Measurements from ENCODE around the gene SGSM2.

SGSM2 gene

GRCh38 chr17:2336852-2337543, at the start of gene SGSM2:
Gene SGSM2 (plus strand): TSS chr17:2337501. CDS start chr17:2337689, 188 bp downstream.
- Histone ChIP-seq H3K27me3 (ENCODE audit: control insufficient read depth in 2 of 2, insufficient read depth in 2 of 2, low read length in 2 of 2) (no peaks in the 10 kb centered on the region), H3K9me3 (ENCODE audit: control insufficient read depth in 2 of 2, low read length in 2 of 2) (no peaks in the 10 kb centered on the region)

DNA sequence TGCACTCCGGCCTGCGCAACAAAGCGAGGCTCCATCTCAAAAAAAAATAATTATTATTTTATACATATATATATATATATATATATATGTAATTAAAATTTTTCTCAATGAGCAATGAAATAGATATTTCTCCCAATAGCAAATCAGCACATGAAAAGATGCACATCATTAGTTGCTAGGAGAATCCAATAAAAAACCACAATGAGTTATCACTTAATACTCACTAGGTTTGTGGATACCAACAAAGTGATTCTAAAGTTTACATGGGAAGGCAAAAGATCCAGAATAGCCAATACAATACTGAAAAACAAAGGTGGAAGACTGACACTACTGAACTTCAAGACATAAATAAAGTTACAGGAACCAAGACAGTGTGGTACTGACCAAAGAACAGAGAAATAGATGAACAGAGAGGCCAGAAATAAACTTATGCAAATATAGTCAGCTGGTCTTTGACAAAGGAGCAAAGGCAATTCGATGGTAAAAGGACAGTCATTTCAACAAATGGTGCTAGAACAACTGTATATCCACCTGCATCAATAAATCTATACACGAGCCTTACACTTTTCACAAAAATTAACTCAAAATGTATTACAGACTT, 47.3 kb upstream of the SGSM2 start:
- Histone ChIP-seq H3K36me3 (ENCODE audit: control insufficient read depth in 2 of 2, insufficient read depth in 2 of 2, low read length in 2 of 2) (peaks cover 33 to 55% of the 10 kb centered on the region in 2 donors), H3K9ac (ENCODE audit: low read depth in 1 of 2, low read length in 2 of 2) (no peak overlapping the region), H3K9me3 (ENCODE audit: control insufficient read depth in 2 of 2, low read length in 2 of 2) (no peaks in the 10 kb centered on the region), H3K4me3 (ENCODE audit: low read length in 2 of 2) (no peak overlapping the region), H3K27me3 (ENCODE audit: control insufficient read depth in 2 of 2, insufficient read depth in 2 of 2, low read length in 2 of 2) (no peaks in the 10 kb centered on the region), H3K27ac (ENCODE audit: low read depth in 2 of 2, low read length in 2 of 2) (no peak overlapping the region), H3K4me1 (ENCODE audit: control insufficient read depth in 2 of 2, insufficient read depth in 2 of 2, low read length in 2 of 2) (no peaks in the 10 kb centered on the region)

More at GRCh38 chr17:2336852-2337543, at the start of gene SGSM2:
- Histone ChIP-seq H3K9ac (ENCODE audit: low read depth in 1 of 2, low read length in 2 of 2) (peak within 1 kb of the TSS; percentile 58 to 88), H3K4me1 (ENCODE audit: control insufficient read depth in 2 of 2, insufficient read depth in 2 of 2, low read length in 2 of 2) (peaks cover 7 to 9% of the 10 kb centered on the region in 2 donors), H3K4me3 (ENCODE audit: low read length in 2 of 2) (peak within 1 kb of the TSS; percentile 90 to 98), H3K27ac (ENCODE audit: low read depth in 2 of 2, low read length in 2 of 2) (peak within 1 kb of the TSS; percentile 72 to 87), H3K36me3 (ENCODE audit: control insufficient read depth in 2 of 2, insufficient read depth in 2 of 2, low read length in 2 of 2) (peaks cover 20 to 33% of the 10 kb centered on the region in 2 donors)

DNA sequence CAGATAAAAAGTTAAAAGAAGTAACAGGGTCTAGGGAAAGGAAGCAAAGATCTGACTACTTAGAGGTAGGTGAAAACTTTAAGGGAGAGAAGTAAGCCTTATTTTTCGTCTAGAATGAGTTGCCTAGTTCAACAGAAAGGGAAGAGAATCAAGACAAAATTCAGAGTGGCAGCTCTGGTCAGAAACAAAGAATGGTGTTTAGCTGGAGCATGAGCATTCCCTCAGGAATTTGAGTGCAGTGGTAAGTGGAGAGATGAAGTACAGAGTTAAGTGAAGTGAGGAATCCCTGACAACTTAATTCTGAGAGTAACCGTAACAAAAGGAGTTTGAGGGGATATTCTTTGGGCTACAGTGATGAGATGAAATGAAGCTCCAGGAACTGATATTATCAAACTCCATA, 45.2 kb upstream of the SGSM2 start:
- no peak overlapping the region for H3K4me3 ChIP-seq (ENCODE audit: low read length in 2 of 2)
- H3K36me3 ChIP-seq (ENCODE audit: control insufficient read depth in 2 of 2, insufficient read depth in 2 of 2, low read length in 2 of 2), result peaks cover 42 to 61% of the 10 kb centered on the region in 2 donors
- H3K27me3 ChIP-seq (ENCODE audit: control insufficient read depth in 2 of 2, insufficient read depth in 2 of 2, low read length in 2 of 2), result no peaks in the 10 kb centered on the region
- H3K27ac ChIP-seq (ENCODE audit: low read depth in 2 of 2, low read length in 2 of 2), result no peak overlapping the region
- H3K9me3 ChIP-seq (ENCODE audit: control insufficient read depth in 2 of 2, low read length in 2 of 2), result no peaks in the 10 kb centered on the region
- no peaks in the 10 kb centered on the region for H3K4me1 ChIP-seq (ENCODE audit: control insufficient read depth in 2 of 2, insufficient read depth in 2 of 2, low read length in 2 of 2)
- no peak overlapping the region for H3K9ac ChIP-seq (ENCODE audit: low read depth in 1 of 2, low read length in 2 of 2)

- no peaks in the 10 kb centered on the region for H3K9me3 ChIP-seq (ENCODE audit: control insufficient read depth in 2 of 2, low read length in 2 of 2)
- no peak overlapping the region for H3K27ac ChIP-seq (ENCODE audit: low read depth in 2 of 2, low read length in 2 of 2)
- no peak overlapping the region for H3K9ac ChIP-seq (ENCODE audit: low read depth in 1 of 2, low read length in 2 of 2)
- H3K4me3 ChIP-seq (ENCODE audit: low read length in 2 of 2), result no peak overlapping the region
- H3K36me3 ChIP-seq (ENCODE audit: control insufficient read depth in 2 of 2, insufficient read depth in 2 of 2, low read length in 2 of 2), result peaks cover 44 to 62% of the 10 kb centered on the region in 2 donors
- no peaks in the 10 kb centered on the region for H3K27me3 ChIP-seq (ENCODE audit: control insufficient read depth in 2 of 2, insufficient read depth in 2 of 2, low read length in 2 of 2)
- no peaks in the 10 kb centered on the region for H3K4me1 ChIP-seq (ENCODE audit: control insufficient read depth in 2 of 2, insufficient read depth in 2 of 2, low read length in 2 of 2)
Observed at GRCh38 chr17:2295575-2295974, 41.7 kb upstream of the SGSM2 start.

DNA sequence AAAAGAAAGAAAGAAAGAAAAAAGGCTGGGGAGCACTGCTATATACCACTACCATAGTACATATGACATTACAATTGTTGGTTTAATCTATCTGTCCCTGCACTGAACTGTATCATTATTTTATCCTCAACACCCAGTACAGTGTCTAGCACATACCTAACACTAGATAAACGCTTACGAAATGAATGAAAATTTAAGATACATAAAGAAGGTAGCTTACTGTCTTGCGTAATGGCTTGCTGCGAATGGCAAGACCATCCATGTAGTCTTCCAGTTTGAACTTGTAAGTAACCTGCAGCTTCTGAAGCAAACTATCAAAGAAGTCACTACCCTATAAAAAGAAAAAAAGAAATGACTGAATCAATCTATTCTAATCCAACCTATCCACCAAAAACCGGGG, 40.3 kb upstream of the SGSM2 start:
- Histone ChIP-seq H3K27ac (ENCODE audit: low read depth in 2 of 2, low read length in 2 of 2) (no peak overlapping the region), H3K36me3 (ENCODE audit: control insufficient read depth in 2 of 2, insufficient read depth in 2 of 2, low read length in 2 of 2) (peaks cover 37 to 56% of the 10 kb centered on the region in 2 donors), H3K9ac (ENCODE audit: low read depth in 1 of 2, low read length in 2 of 2) (no peak overlapping the region), H3K9me3 (ENCODE audit: control insufficient read depth in 2 of 2, low read length in 2 of 2) (no peaks in the 10 kb centered on the region), H3K4me3 (ENCODE audit: low read length in 2 of 2) (no peak overlapping the region), H3K27me3 (ENCODE audit: control insufficient read depth in 2 of 2, insufficient read depth in 2 of 2, low read length in 2 of 2) (no peaks in the 10 kb centered on the region), H3K4me1 (ENCODE audit: control insufficient read depth in 2 of 2, insufficient read depth in 2 of 2, low read length in 2 of 2) (peaks cover 0 to 1% of the 10 kb centered on the region in 2 donors)

GRCh38 chr17:2299136-2299535, 38.2 kb upstream of the SGSM2 start:
- Histone ChIP-seq H3K9ac (ENCODE audit: low read depth in 1 of 2, low read length in 2 of 2) (no peak overlapping the region), H3K4me3 (ENCODE audit: low read length in 2 of 2) (no peak overlapping the region), H3K4me1 (ENCODE audit: control insufficient read depth in 2 of 2, insufficient read depth in 2 of 2, low read length in 2 of 2) (peaks cover 4 to 10% of the 10 kb centered on the region in 2 donors), H3K27ac (ENCODE audit: low read depth in 2 of 2, low read length in 2 of 2) (no peak overlapping the region), H3K9me3 (ENCODE audit: control insufficient read depth in 2 of 2, low read length in 2 of 2) (no peaks in the 10 kb centered on the region), H3K36me3 (ENCODE audit: control insufficient read depth in 2 of 2, insufficient read depth in 2 of 2, low read length in 2 of 2) (peaks cover 28 to 38% of the 10 kb centered on the region in 2 donors), H3K27me3 (ENCODE audit: control insufficient read depth in 2 of 2, insufficient read depth in 2 of 2, low read length in 2 of 2) (no peaks in the 10 kb centered on the region)

DNA sequence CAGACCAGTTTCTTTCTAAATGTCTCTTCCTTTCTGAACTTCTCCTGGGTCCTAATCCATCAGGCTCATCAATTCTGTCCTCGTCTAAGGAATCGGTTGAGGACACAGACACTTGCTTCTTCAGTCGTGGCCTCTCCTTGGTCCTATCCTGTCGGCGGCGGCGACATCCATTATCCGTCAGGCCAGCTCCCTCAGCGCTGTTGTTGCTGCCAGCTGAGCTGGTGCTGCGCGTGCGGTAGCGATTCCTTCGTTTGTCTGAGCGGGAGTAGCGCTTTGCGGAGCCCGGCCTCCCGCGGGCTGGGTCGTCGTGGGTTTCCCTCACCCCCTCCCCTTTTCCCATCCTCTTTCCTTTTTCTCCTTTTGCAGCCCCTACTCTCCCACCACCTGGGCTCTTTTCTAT, 37.5 kb upstream of the SGSM2 start:
- H3K36me3 ChIP-seq (ENCODE audit: control insufficient read depth in 2 of 2, insufficient read depth in 2 of 2, low read length in 2 of 2), result peaks cover 23 to 36% of the 10 kb centered on the region in 2 donors
- no peak overlapping the region for H3K27ac ChIP-seq (ENCODE audit: low read depth in 2 of 2, low read length in 2 of 2)
- H3K4me1 ChIP-seq (ENCODE audit: control insufficient read depth in 2 of 2, insufficient read depth in 2 of 2, low read length in 2 of 2), result peaks cover 4 to 10% of the 10 kb centered on the region in 2 donors
- H3K27me3 ChIP-seq (ENCODE audit: control insufficient read depth in 2 of 2, insufficient read depth in 2 of 2, low read length in 2 of 2), result no peaks in the 10 kb centered on the region
- H3K4me3 ChIP-seq (ENCODE audit: low read length in 2 of 2), result no peak overlapping the region
- H3K9ac ChIP-seq (ENCODE audit: low read depth in 1 of 2, low read length in 2 of 2), result no peak overlapping the region
- H3K9me3 ChIP-seq (ENCODE audit: control insufficient read depth in 2 of 2, low read length in 2 of 2), result no peaks in the 10 kb centered on the region

- Histone ChIP-seq H3K27ac (ENCODE audit: low read depth in 2 of 2, low read length in 2 of 2) (peak overlapping the region; percentile 91 to 92), H3K36me3 (ENCODE audit: control insufficient read depth in 2 of 2, insufficient read depth in 2 of 2, low read length in 2 of 2) (peaks cover 7 to 18% of the 10 kb centered on the region in 2 donors), H3K27me3 (ENCODE audit: control insufficient read depth in 2 of 2, insufficient read depth in 2 of 2, low read length in 2 of 2) (no peaks in the 10 kb centered on the region), H3K9ac (ENCODE audit: low read depth in 1 of 2, low read length in 2 of 2) (peak overlapping the region; percentile 85 to 89), H3K4me3 (ENCODE audit: low read length in 2 of 2) (peak overlapping the region; percentile 86 to 90), H3K4me1 (ENCODE audit: control insufficient read depth in 2 of 2, insufficient read depth in 2 of 2, low read length in 2 of 2) (peaks cover 4 to 10% of the 10 kb centered on the region in 2 donors), H3K9me3 (ENCODE audit: control insufficient read depth in 2 of 2, low read length in 2 of 2) (no peaks in the 10 kb centered on the region)
Observed at GRCh38 chr17:2302778-2303203, 34.5 kb upstream of the SGSM2 start.

GRCh38 chr17:2303204-2304188, 33.8 kb upstream of the SGSM2 start, which contains the start of the genes SMG6 and SRR:
Gene SMG6 (minus strand): TSS chr17:2303785. CDS start chr17:2303720, 65 bp downstream.
Gene SRR (plus strand): TSS chr17:2303950. CDS start chr17:2315561, 11,611 bp downstream.
- no peaks in the 10 kb centered on the region for H3K9me3 ChIP-seq (ENCODE audit: control insufficient read depth in 2 of 2, low read length in 2 of 2)
- H3K27ac ChIP-seq (ENCODE audit: low read depth in 2 of 2, low read length in 2 of 2), result peak within 1 kb of the TSS; percentile 91 to 92
- peak within 1 kb of the TSS; percentile 89 to 90 for H3K4me3 ChIP-seq (ENCODE audit: low read length in 2 of 2)
- H3K4me1 ChIP-seq (ENCODE audit: control insufficient read depth in 2 of 2, insufficient read depth in 2 of 2, low read length in 2 of 2), result peaks cover 4 to 10% of the 10 kb centered on the region in 2 donors
- H3K27me3 ChIP-seq (ENCODE audit: control insufficient read depth in 2 of 2, insufficient read depth in 2 of 2, low read length in 2 of 2), result no peaks in the 10 kb centered on the region
- H3K36me3 ChIP-seq (ENCODE audit: control insufficient read depth in 2 of 2, insufficient read depth in 2 of 2, low read length in 2 of 2), result peaks cover 7 to 18% of the 10 kb centered on the region in 2 donors
- H3K9ac ChIP-seq (ENCODE audit: low read depth in 1 of 2, low read length in 2 of 2), result peak within 1 kb of the TSS; percentile 85 to 89

Measured in mucosa of rectum (tissue), 2 donors.